HFFc6 (cell line): ENCODE measurements around the gene PLXDC2. TPM values are rescaled to one million over a fixed set of nuclear protein-coding genes. Genes with fewer than 3 reads are reported as not detected.

Experiments used
- DNase-seq: peaks from one replicate; pipeline ENCODE4 v3.0.0-alpha.2; 2018
- H3K27ac Mint-ChIP-seq: 2 replicates; pipeline ENCODE4 v1.8.0; 2020; ENCODE audit warnings: mild to moderate bottlenecking, mixed read lengths
- H3K27me3 Mint-ChIP-seq: 2 replicates; pipeline ENCODE4 v1.8.0; 2021; ENCODE audit warnings: mild to moderate bottlenecking, moderate library complexity, mixed read lengths; ENCODE audit not compliant: insufficient read depth
- H3K36me3 Mint-ChIP-seq: 2 replicates; pipeline ENCODE4 v1.8.0; 2021; ENCODE audit warnings: low read depth, mixed read lengths
- H3K4me1 Mint-ChIP-seq: 2 replicates; pipeline ENCODE4 v1.8.0; 2020; ENCODE audit warnings: low read depth, mixed read lengths
- H3K4me3 Mint-ChIP-seq: 2 replicates; pipeline ENCODE4 v1.8.0; 2020; ENCODE audit warnings: mild to moderate bottlenecking, moderate library complexity, mixed read lengths
- H3K9me3 Mint-ChIP-seq: 2 replicates; pipeline ENCODE4 v1.8.0; 2020; ENCODE audit warnings: mild to moderate bottlenecking, mixed read lengths
- total RNA-seq, 6 experiments: library from RNA; stranded (reverse); fragmentation: NEBNext Ultra II Directional; extraction: Animal tissue kit (Norgen Biotek cat#: 25700); gene quantifications; 2 replicates in 1 of 6; 3 replicates in 5 of 6; pipeline ENCODE4 v1.2.3, GENCODE V29; 2021
- TF ChIP-seq, protein P1 (sequence below): fragments of 200-600 bp; sonication (generic); IDR thresholded peaks from 2 replicates; pipeline ENCODE4 v1.5.0; 2021; ENCODE audit warnings: antibody characterized with exemption, mild to moderate bottlenecking

PLXDC2 gene
- total RNA-seq, 6 experiments from 2014 or later, result 0.17 to 2.3 (median 0.36) TPM

DNA sequence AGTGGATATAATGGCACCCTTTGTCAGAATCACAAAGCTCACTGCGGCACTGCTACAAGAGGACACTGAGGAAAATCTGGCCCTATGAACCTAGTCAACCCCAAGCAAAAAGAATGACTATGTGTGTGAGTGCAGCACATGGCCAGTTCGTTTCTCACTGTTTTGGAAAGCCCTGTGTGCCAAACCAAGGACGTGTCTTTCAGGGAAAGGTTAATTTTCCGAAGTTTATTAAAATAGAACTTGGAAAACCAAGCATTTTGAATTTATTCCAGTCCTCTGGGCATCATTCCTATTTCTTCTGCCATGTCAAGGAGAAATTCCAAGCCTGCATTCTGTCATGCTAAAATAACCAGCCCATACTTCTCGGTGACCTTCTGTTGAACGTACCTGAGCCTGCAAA is 471.8 kb downstream of the PLXDC2 start:
- Mint-ChIP-seq H3K27ac (no peak overlapping the region), H3K4me1 (no peaks in the 10 kb centered on the region), H3K36me3 (no peaks in the 10 kb centered on the region), H3K9me3 (peaks cover 34% of the 10 kb centered on the region), H3K27me3 (no peaks in the 10 kb centered on the region), H3K4me3 (no peak overlapping the region)
- DNase-seq, result no peak
- TF ChIP-seq, protein P1, sequence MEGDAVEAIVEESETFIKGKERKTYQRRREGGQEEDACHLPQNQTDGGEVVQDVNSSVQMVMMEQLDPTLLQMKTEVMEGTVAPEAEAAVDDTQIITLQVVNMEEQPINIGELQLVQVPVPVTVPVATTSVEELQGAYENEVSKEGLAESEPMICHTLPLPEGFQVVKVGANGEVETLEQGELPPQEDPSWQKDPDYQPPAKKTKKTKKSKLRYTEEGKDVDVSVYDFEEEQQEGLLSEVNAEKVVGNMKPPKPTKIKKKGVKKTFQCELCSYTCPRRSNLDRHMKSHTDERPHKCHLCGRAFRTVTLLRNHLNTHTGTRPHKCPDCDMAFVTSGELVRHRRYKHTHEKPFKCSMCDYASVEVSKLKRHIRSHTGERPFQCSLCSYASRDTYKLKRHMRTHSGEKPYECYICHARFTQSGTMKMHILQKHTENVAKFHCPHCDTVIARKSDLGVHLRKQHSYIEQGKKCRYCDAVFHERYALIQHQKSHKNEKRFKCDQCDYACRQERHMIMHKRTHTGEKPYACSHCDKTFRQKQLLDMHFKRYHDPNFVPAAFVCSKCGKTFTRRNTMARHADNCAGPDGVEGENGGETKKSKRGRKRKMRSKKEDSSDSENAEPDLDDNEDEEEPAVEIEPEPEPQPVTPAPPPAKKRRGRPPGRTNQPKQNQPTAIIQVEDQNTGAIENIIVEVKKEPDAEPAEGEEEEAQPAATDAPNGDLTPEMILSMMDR, result no peak

DNA sequence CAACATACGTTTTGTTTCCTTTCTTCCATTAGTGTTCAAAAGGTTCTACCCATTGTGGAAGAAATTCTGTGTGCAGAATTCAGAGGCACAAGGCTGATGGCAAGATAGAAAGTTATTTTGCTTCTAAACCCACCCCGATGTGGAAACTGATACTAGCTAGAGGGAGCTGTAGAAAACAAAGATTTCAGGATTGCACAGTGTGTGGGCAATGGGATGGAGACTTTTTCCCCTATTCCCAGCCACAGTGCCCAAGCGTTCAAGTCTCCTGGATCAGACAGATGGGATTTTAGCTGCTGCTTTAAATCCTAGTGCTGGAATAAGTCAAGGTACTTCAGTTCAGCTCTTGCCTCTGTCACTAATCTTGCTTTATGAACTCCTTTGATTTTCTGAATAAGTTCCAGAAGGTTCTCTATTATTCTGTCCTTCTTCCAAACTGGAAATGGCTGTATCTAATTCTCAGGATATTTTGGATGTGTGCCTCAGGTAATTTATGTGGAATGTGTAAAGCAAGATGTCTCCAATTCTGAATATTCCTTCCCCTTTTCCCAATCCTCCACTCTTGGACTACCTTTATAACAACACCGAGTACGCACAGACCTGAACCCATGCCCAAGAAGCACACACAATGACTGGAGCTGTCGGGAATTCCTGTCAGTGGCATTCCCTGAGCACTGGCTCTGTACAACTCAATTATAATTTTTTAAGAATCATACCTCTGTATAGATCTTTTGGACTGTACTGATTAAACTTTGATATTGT is 473.0 kb downstream of the PLXDC2 start:
- DNase-seq, result no peak
- no peaks in the 10 kb centered on the region for H3K4me1 Mint-ChIP-seq
- no peaks in the 10 kb centered on the region for H3K36me3 Mint-ChIP-seq
- no peak overlapping the region for H3K27ac Mint-ChIP-seq
- TF ChIP-seq, protein P1, result no peak
- no peaks in the 10 kb centered on the region for H3K27me3 Mint-ChIP-seq
- no peak overlapping the region for H3K4me3 Mint-ChIP-seq
- peaks cover 41% of the 10 kb centered on the region for H3K9me3 Mint-ChIP-seq

DNA sequence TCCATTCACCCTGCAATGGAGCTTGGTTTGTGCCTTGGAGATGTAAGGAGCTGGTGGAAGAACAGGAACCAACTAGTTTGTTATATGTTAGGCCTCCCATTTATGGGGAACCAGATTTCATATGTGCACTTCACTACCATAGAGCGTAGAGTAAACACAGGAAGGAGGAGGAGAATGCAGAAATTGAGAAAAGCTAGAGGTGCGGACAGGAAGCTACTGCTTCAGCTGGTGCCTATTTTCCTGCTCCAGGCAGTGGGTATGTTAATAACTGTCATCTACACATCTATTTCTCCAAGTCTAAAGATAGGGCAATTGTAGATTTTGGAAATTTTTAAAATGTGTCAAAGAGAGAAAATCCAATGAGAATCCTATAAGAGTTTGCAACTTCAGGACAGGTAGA is 482.2 kb downstream of the PLXDC2 start:
- peaks cover 74% of the 10 kb centered on the region for H3K9me3 Mint-ChIP-seq
- TF ChIP-seq, protein P1, result no peak
- H3K4me1 Mint-ChIP-seq, result no peaks in the 10 kb centered on the region
- no peak for DNase-seq
- no peak overlapping the region for H3K4me3 Mint-ChIP-seq
- H3K27ac Mint-ChIP-seq, result no peak overlapping the region
- no peaks in the 10 kb centered on the region; the same call in 1 of the 2 replicates for H3K27me3 Mint-ChIP-seq
- H3K36me3 Mint-ChIP-seq, result no peaks in the 10 kb centered on the region

DNA sequence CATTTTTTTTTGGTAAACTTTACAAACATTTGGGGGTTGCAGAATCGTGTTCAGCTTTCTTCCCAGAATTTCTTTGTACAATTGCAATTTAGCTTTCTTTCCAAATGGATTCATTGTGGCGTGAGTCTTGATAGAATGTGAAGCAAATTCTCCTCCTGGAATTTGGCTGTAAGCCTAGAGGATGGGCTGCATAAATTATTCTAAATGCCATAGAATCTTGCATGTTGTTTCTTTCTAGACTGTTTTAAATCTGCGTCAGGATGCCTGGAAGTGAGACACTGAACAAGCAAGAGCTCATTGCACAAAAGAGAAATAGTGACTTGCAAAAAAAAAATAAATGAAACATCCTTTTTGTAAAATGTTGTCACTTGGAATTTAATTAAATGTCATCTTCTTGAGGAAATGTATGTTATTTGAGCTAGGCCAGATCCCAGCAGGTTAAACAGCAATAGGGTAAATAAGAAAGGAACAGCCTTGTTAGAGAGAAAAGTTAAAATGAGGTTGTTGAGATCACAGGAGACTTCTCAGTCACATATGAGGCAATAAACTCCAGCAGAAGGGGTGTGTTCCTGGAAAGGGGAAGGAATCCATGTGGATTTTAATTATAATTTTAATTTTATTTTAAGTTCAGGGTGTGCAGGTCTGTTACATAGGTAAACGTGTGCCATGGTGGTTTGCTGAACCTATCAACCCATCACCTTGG is 483.0 kb downstream of the PLXDC2 start:
- DNase-seq, result no peak
- no peak overlapping the region for H3K27ac Mint-ChIP-seq
- H3K4me3 Mint-ChIP-seq, result no peak overlapping the region
- no peaks in the 10 kb centered on the region; the same call in 1 of the 2 replicates for H3K27me3 Mint-ChIP-seq
- peaks cover 69% of the 10 kb centered on the region for H3K9me3 Mint-ChIP-seq
- no peaks in the 10 kb centered on the region for H3K4me1 Mint-ChIP-seq
- TF ChIP-seq, protein P1, result no peak
- H3K36me3 Mint-ChIP-seq, result no peaks in the 10 kb centered on the region

DNA sequence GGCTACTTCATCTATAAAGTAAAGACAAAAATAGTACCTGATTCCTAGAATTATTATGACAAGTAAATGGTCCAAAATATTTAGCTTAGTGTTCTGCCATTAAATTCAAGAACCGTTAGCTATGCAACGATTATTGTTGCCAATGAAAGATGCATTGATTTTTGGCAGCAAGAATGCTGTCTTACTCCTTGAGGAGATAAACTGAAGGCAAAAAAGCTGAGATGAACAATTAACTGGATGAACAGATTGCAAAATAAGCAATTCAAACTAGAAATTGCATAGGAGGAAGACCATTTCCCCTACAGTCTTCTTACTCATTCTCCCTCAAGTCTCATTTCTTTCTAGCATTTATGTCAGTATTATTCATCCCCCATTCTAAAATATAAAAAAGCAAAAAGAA is 484.5 kb downstream of the PLXDC2 start:
- Mint-ChIP-seq H3K4me3 (no peak overlapping the region), H3K27ac (no peak overlapping the region), H3K4me1 (no peaks in the 10 kb centered on the region), H3K9me3 (peaks cover 69% of the 10 kb centered on the region), H3K27me3 (no peaks in the 10 kb centered on the region; the same call in 1 of the 2 replicates), H3K36me3 (no peaks in the 10 kb centered on the region)
- DNase-seq, result no peak
- TF ChIP-seq, protein P1, result no peak
